Mesendoderm (in vitro differentiated cells): ENCODE results near the gene KIAA1217.

ENCODE experiments used
- DNase-seq: peaks from one replicate; pipeline ENCODE4 v3.0.0; 2013
- H2AK5ac ChIP-seq: 2 replicates; pipeline ENCODE4 v1.6.1; 2013; ENCODE audit warnings: low read length, inconsistent platforms
- H2BK120ac ChIP-seq: 2 replicates; pipeline ENCODE4 v1.6.1; 2013; ENCODE audit warnings: low read depth, mild to moderate bottlenecking, low read length, moderate library complexity, mixed read lengths
- H2BK15ac ChIP-seq: replicated peaks from 2 replicates; pipeline ENCODE4 v1.6.1; 2013; ENCODE audit warnings: low read depth, mild to moderate bottlenecking, moderate library complexity
- H2BK5ac ChIP-seq: 2 replicates; pipeline ENCODE4 v1.6.1; 2013; ENCODE audit warnings: low read length, inconsistent platforms
- H3K18ac ChIP-seq: 2 replicates; pipeline ENCODE4 v1.6.1; 2013; ENCODE audit warnings: mild to moderate bottlenecking, low read length, mixed read lengths
- H3K23ac ChIP-seq: one replicate; pipeline ENCODE4 v1.6.1; 2013; ENCODE audit warnings: low read length
- H3K27ac ChIP-seq: 2 replicates; pipeline ENCODE4 v1.5.1; 2013; ENCODE audit warnings: low read depth, mild to moderate bottlenecking, inconsistent platforms, low read length, moderate library complexity
- H3K27me3 ChIP-seq: 2 replicates; pipeline ENCODE4 v1.6.1; 2013; ENCODE audit warnings: low read length, control low read depth, mild to moderate bottlenecking, inconsistent platforms; ENCODE audit not compliant: insufficient read depth, poor library complexity
- H3K36me3 ChIP-seq: 2 replicates; pipeline ENCODE4 v1.6.1; 2013; ENCODE audit warnings: low read length, inconsistent platforms; ENCODE audit not compliant: control insufficient read depth, insufficient read depth
- H3K4ac ChIP-seq: one replicate; pipeline ENCODE4 v1.6.1; 2013; ENCODE audit warnings: low read depth, mild to moderate bottlenecking, low read length, moderate library complexity
- H3K4me1 ChIP-seq: 2 replicates; pipeline ENCODE4 v1.6.1; 2013; ENCODE audit warnings: low read depth, low read length, inconsistent platforms; ENCODE audit not compliant: control insufficient read depth
- H3K4me2 ChIP-seq: 2 replicates; pipeline ENCODE4 v1.6.1; 2013; ENCODE audit warnings: low read length
- H3K4me3 ChIP-seq: 2 replicates; pipeline ENCODE4 v1.5.1; 2013; ENCODE audit warnings: mild to moderate bottlenecking, low read length
- H3K56ac ChIP-seq: one replicate; pipeline ENCODE4 v1.6.1; 2013; ENCODE audit warnings: low read length
- H3K79me1 ChIP-seq: 2 replicates; pipeline ENCODE4 v1.6.1; 2013; ENCODE audit warnings: low read length, inconsistent platforms
- H3K79me2 ChIP-seq: 2 replicates; pipeline ENCODE4 v1.6.1; 2013; ENCODE audit warnings: mild to moderate bottlenecking, low read length; ENCODE audit not compliant: control insufficient read depth, insufficient read depth
- H3K9ac ChIP-seq: 2 replicates; pipeline ENCODE4 v1.6.1; 2013; ENCODE audit warnings: low read length, inconsistent platforms
- H4K5ac ChIP-seq: one replicate; pipeline ENCODE4 v1.6.1; 2013; ENCODE audit warnings: low read length
- H4K8ac ChIP-seq: one replicate; pipeline ENCODE4 v1.6.1; 2013; ENCODE audit warnings: low read depth, mild to moderate bottlenecking, control low read depth, low read length, moderate library complexity
- WGBS: extraction: QIAGEN DNeasy Blood & Tissue Kit; methylation state at CpG from one replicate; pipeline ENCODE4 v1.1.7; 2013; ENCODE audit warnings: low lambda C conversion rate, missing lambda C conversion rate; ENCODE audit not compliant: insufficient coverage; ENCODE audit errors: extremely low coverage; 5-methylcytosine and 5-hydroxymethylcytosine counted together

Gene KIAA1217

DNA sequence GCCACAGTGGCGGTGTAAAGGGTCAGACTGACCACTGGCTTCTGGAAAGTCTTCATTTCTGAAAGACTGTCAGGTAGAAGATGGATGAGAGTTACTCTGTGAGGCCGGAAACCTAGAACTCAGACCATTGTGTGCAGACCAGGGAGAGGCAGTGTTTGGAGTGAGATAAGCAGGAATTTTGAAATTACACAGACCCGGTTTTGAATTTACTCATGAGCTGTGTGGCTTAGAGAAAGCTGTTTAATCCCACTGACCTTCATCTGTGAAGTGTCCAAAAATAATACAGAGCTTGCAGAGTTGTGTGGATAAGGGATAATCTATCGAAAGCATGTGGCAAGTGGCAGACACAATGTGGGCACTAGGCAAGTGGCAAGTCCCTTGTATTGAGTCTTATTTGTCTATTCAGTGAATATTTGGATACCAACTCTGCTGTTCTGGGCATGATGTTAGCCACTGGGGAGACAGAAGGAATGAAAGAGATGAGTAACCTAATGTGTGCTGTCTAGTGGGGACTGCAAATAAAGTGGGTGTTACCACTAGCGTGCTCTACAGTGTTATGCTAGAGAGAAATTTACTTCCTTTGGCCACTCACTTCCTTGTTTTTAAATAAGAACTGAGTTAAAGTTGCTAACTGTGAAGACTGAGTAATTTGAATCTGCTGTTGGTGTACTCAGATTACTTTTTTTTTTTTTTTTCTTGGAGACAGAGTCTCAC lies 69.4 kb downstream of the KIAA1217 start:
- Histone ChIP-seq H2BK15ac (no peak overlapping the region), H3K9ac (no peak overlapping the region), H4K5ac (no peak overlapping the region), H3K23ac (no peak overlapping the region), H3K79me2 (no peaks in the 10 kb centered on the region), H3K27ac (no peak overlapping the region), H4K8ac (no peak overlapping the region), H3K18ac (no peak overlapping the region), H2BK5ac (no peak overlapping the region), H3K27me3 (no peaks in the 10 kb centered on the region), H3K4me1 (no peaks in the 10 kb centered on the region), H2AK5ac (no peak overlapping the region), H3K36me3 (no peaks in the 10 kb centered on the region), H3K79me1 (no peaks in the 10 kb centered on the region), H3K4me3 (no peak overlapping the region), H3K4me2 (no peak overlapping the region), H2BK120ac (no peak overlapping the region), H3K56ac (no peak overlapping the region), H3K4ac (no peak overlapping the region)
- no CpG with 5 or more reads among the region's 5 CpGs for WGBS
- no peak for DNase-seq

DNA sequence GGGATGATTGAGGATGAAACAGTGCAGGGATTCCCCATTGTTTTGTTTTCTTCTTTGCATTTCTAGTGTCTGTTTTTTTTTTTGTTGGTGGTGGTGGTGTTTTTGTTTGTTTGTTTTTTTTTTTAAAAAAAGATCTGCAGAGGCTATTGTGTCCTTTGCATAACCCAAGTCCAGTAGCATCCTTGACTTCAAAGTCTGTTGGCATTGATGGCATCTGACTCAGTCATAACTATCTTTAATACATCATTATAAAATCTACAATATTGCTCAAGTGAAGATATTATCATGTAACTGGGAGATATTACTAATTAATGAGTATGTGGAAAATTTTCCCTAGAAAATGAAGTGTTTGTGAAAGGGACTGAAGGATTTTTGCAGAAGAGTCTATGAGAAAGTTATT lies 70.2 kb downstream of the KIAA1217 start:
- H3K27ac ChIP-seq, result no peak overlapping the region
- no peak overlapping the region for H3K56ac ChIP-seq
- H2BK5ac ChIP-seq, result no peak overlapping the region
- H3K23ac ChIP-seq, result no peak overlapping the region
- no peak overlapping the region for H3K4me3 ChIP-seq
- no peak overlapping the region for H4K5ac ChIP-seq
- H3K27me3 ChIP-seq, result no peaks in the 10 kb centered on the region
- no peak overlapping the region for H2BK15ac ChIP-seq
- H3K18ac ChIP-seq, result no peak overlapping the region
- no peaks in the 10 kb centered on the region for H3K4me1 ChIP-seq
- H3K36me3 ChIP-seq, result no peaks in the 10 kb centered on the region
- H2BK120ac ChIP-seq, result no peak overlapping the region
- H4K8ac ChIP-seq, result no peak overlapping the region
- no peak overlapping the region for H3K4ac ChIP-seq
- H3K9ac ChIP-seq, result no peak overlapping the region
- H3K4me2 ChIP-seq, result no peak overlapping the region
- no peak for DNase-seq
- no peak overlapping the region for H2AK5ac ChIP-seq
- H3K79me2 ChIP-seq, result no peaks in the 10 kb centered on the region
- H3K79me1 ChIP-seq, result no peaks in the 10 kb centered on the region

DNA sequence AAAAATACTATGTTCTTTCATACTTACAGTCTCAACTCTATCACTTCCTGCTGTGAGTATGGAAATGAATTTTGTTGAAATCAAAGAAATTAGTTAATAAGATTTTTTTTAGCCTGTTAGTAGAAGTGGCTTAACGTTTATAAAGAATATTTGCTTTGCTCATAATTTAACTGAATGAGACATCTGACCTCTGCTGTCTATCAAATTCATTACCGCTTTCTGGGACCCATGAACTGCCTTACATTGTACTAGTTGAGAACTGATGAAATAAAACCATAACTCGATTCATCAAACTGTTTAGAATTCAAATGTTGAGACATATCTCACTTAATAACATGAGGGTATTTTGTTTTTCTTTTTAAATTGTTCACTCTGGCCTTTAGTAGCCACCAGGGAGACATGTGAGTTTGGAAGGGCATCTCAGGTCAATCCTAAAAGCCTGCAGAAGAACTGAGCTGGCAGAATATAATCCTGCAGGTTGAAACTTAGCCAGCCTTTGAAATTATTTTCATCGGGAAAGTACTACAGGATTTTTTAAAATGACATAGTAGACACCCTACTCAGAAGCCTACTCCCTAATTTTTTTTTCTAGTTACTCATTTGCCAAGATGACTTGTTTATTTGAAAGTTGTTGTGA lies 78.7 kb downstream of the KIAA1217 start:
- WGBS, result no CpG with 5 or more reads among the region's 4 CpGs
- no peak overlapping the region for H4K8ac ChIP-seq
- no peak overlapping the region for H2BK120ac ChIP-seq
- no peak overlapping the region for H3K4me2 ChIP-seq
- no peak overlapping the region for H2BK5ac ChIP-seq
- H3K36me3 ChIP-seq, result no peaks in the 10 kb centered on the region
- H2BK15ac ChIP-seq, result no peak overlapping the region
- no peak overlapping the region for H2AK5ac ChIP-seq
- H3K56ac ChIP-seq, result no peak overlapping the region
- no peak for DNase-seq
- no peak overlapping the region for H4K5ac ChIP-seq
- no peaks in the 10 kb centered on the region for H3K4me1 ChIP-seq
- no peaks in the 10 kb centered on the region for H3K27me3 ChIP-seq
- no peak overlapping the region for H3K4ac ChIP-seq
- H3K23ac ChIP-seq, result no peak overlapping the region
- H3K79me1 ChIP-seq, result no peaks in the 10 kb centered on the region
- H3K9ac ChIP-seq, result no peak overlapping the region
- H3K27ac ChIP-seq, result no peak overlapping the region
- no peaks in the 10 kb centered on the region for H3K79me2 ChIP-seq
- H3K18ac ChIP-seq, result no peak overlapping the region
- H3K4me3 ChIP-seq, result no peak overlapping the region

DNA sequence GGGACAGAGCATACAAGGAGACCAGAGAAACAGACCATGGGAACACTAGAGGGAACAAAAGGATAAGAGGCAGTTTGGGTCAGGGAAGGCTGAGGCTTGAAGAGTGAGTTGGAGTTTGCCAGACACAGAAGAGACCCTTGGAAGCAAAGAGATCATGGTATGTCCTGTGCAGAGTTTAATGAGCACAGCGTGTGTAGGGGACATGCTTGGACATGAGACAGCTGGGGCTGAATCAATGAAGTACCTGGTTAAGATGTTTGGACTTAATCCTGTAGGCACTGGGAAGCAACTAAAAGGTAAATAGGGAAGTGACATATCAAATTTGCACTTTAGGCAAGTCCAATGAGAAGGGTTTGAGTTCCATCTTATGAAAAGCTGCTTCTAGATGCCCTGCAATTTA lies 79.6 kb downstream of the KIAA1217 start:
- Histone ChIP-seq H2BK120ac (no peak overlapping the region), H2BK5ac (no peak overlapping the region), H2AK5ac (no peak overlapping the region), H3K18ac (no peak overlapping the region), H3K4me2 (no peak overlapping the region), H3K27me3 (no peaks in the 10 kb centered on the region), H3K4me3 (no peak overlapping the region), H3K79me1 (no peaks in the 10 kb centered on the region), H3K9ac (no peak overlapping the region), H4K8ac (no peak overlapping the region), H3K79me2 (no peaks in the 10 kb centered on the region), H3K27ac (no peak overlapping the region), H3K36me3 (no peaks in the 10 kb centered on the region), H3K4ac (peak overlapping the region; percentile 81), H3K23ac (no peak overlapping the region), H2BK15ac (no peak overlapping the region), H4K5ac (no peak overlapping the region), H3K4me1 (no peaks in the 10 kb centered on the region), H3K56ac (no peak overlapping the region)
- WGBS, result no CpG with 5 or more reads among the region's 1 CpG
- DNase-seq, result no peak

DNA sequence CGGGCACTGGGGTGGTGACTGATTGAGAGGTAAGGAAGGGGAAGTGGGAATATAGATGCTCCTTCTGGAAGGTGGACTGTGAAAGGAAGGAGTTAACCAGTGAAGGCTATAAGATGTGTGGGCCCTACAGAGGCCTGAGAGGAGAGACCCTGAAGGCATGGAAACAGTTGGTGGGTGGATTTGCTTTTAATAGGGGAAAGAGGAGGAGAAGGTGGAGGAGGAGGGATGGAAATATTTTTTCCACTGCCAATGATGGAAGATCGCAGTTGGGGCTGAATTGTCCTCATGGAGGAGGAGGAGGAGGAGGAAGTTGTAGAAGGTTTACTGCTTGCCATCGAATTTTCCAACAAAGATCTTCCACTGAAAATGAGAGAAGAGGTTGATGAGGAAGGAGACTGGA lies 80.3 kb downstream of the KIAA1217 start:
- Histone ChIP-seq H3K56ac (no peak overlapping the region), H3K36me3 (no peaks in the 10 kb centered on the region), H3K27me3 (no peaks in the 10 kb centered on the region), H3K4me1 (no peaks in the 10 kb centered on the region), H3K9ac (no peak overlapping the region), H4K8ac (no peak overlapping the region), H3K23ac (no peak overlapping the region), H3K27ac (no peak overlapping the region), H3K4ac (no peak overlapping the region), H3K18ac (no peak overlapping the region), H3K79me2 (no peaks in the 10 kb centered on the region), H3K4me3 (no peak overlapping the region), H3K4me2 (no peak overlapping the region), H2BK5ac (no peak overlapping the region), H2BK120ac (no peak overlapping the region), H3K79me1 (no peaks in the 10 kb centered on the region), H4K5ac (no peak overlapping the region), H2AK5ac (no peak overlapping the region), H2BK15ac (no peak overlapping the region)
- no CpG with 5 or more reads among the region's 3 CpGs for WGBS
- DNase-seq, result no peak
